Motor neuron (in vitro differentiated cells): Measurements from ENCODE around the gene ZNF559. TPM values are rescaled to one million over a fixed set of nuclear protein-coding genes. Genes with fewer than 3 reads are reported as not detected.

ENCODE experiments used
- ATAC-seq, 8 experiments: fragments of 200-7000 bp; cut with Tn5 transposase; replicated peaks in 6 of 8; 2 replicates each; pipeline ENCODE4 v1.8.0; 2021; ENCODE audit warnings: mild to moderate bottlenecking in 8 of 8, moderate library complexity in 8 of 8
- H3K27ac ChIP-seq, 2 donors: fragments of 250-450 bp; sonication (Bioruptor Pico); 2 replicates each; pipeline ENCODE4 v1.9.0; 2021; ENCODE audit warnings: antibody characterized with exemption in 2 of 2, mild to moderate bottlenecking in 2 of 2, moderate library complexity in 1 of 2
- H3K4me1 ChIP-seq, 2 donors: fragments of 250-450 bp; sonication (Bioruptor Pico); replicated peaks in 1 of 2; 2 replicates each; pipeline ENCODE4 v1.6.1; 2021; ENCODE audit warnings: antibody characterized with exemption in 2 of 2, mild to moderate bottlenecking in 2 of 2, moderate library complexity in 1 of 2
- H3K4me3 ChIP-seq, 5 donors: fragments of 250-450 bp; sonication (Bioruptor Pico); 2 replicates each; pipeline ENCODE4 v1.9.0; 2021; ENCODE audit warnings: antibody characterized with exemption in 5 of 5, mild to moderate bottlenecking in 5 of 5, moderate library complexity in 4 of 5
- WGBS, 10 experiments: fragments of 450-650 bp; shearing (Covaris generic); methylation state at CpG; one replicate each; pipeline ENCODE4 v1.0.0; 2022; 5-methylcytosine and 5-hydroxymethylcytosine counted together
- in situ Hi-C, 9 experiments: fragments of 400-800 bp; cut with MboI; loops; one replicate each; pipeline ENCODE4 v1.15.0; 2021; ENCODE audit warnings: low sequenced_read_pairs in 9 of 9, low pct_unique_long_range_greater_than_20kb in 2 of 9; ENCODE audit not compliant: unreplicated experiment in 9 of 9
- total RNA-seq, 8 experiments: library from RNA; unstranded; fragments of 300-600 nt; gene quantifications; 2 replicates each; pipeline versions ENCODE4 v1.2.3 to v1.2.4, GENCODE V29; 2022

Gene ZNF559
- total RNA-seq, 8 experiments from 2014 or later, result 3.8 to 24.3 (median 15.5) TPM

DNA sequence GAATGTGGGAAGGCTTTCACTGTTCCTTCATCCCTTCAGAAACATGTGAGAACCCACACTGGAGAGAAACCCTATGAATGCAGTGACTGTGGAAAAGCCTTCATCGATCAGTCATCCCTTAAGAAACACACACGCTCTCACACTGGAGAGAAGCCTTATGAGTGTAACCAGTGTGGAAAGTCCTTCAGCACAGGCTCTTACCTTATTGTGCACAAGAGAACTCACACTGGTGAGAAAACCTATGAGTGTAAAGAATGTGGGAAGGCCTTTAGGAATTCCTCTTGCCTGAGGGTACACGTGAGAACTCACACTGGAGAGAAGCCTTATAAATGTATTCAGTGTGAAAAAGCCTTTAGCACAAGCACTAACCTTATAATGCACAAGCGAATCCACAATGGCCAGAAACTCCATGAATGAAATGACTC, 57.4 kb downstream of the ZNF559 start:
- Histone ChIP-seq H3K27ac (no peak overlapping the region), H3K4me3 (no peak overlapping the region), H3K4me1 (no peaks in the 10 kb centered on the region)
- in situ Hi-C loops, result no loop called here
- ATAC-seq, result no peak
- 39 to 100% (median 65%) methylated on average over 1 to 4 of the region's 4 CpGs; no CpG with 5 or more reads in 2 of the 10 experiments for WGBS, 10 experiments

Other genes with a start within 250 kb of the ZNF559 start
- under 1 TPM in 4 of 8 experiments, not detected in 4; 0.15 to 0.76 (median 0.21) TPM for gene OR1M1, start 237.1 kb upstream of the ZNF559 start, total RNA-seq
- under 1 TPM in 5 of 8 experiments, not detected in 3; 0.09 to 0.24 (median 0.13) TPM for gene OR7G2, start 216.7 kb upstream of the ZNF559 start, total RNA-seq
- gene OR7G1, start 208.4 kb upstream of the ZNF559 start, total RNA-seq, result under 1 TPM in 1 of 8 experiments, not detected in 7; 0.21 TPM
- not detected for gene OR7G3, start 197.2 kb upstream of the ZNF559 start, total RNA-seq
- gene ZNF317, start 183.8 kb upstream of the ZNF559 start, total RNA-seq, result 10 to 100 TPM; 20.5 to 36.9 (median 27.8) TPM
- gene OR7D2, start 145.2 kb upstream of the ZNF559 start, total RNA-seq, result 1 to 10 TPM in 1 of 8 experiments, under 1 TPM in 5, not detected in 2; 0.04 to 1.9 (median 0.27) TPM
- under 1 TPM in 4 of 8 experiments, not detected in 4; 0.05 to 0.29 (median 0.23) TPM for gene OR7D4, start 104.6 kb upstream of the ZNF559 start, total RNA-seq
- gene OR7E24, start 73.2 kb upstream of the ZNF559 start, total RNA-seq, result under 1 TPM in 3 of 8 experiments, not detected in 5; 0.29 to 0.43 (median 0.35) TPM
- 10 to 100 TPM in 1 of 8 experiments, 1 to 10 TPM in 6, under 1 TPM in 1; 0.41 to 11.8 (median 4.1) TPM for gene ZNF699, start 14.3 kb upstream of the ZNF559 start, total RNA-seq
- 10 to 100 TPM in 2 of 8 experiments, 1 to 10 TPM in 6; 2.2 to 12.6 (median 5.4) TPM for gene ZNF177, start 38.8 kb downstream of the ZNF559 start, total RNA-seq
- 10 to 100 TPM; 12.7 to 42.4 (median 19.5) TPM for gene ZNF266, start 111.4 kb downstream of the ZNF559 start, total RNA-seq
- 1 to 10 TPM in 1 of 8 experiments, under 1 TPM in 6, not detected in 1; 0.05 to 3.5 (median 0.21) TPM for gene ZNF560, start 174.4 kb downstream of the ZNF559 start, total RNA-seq
- 10 to 100 TPM; 10.4 to 21.3 (median 16.2) TPM for gene ZNF426, start 214.5 kb downstream of the ZNF559 start, total RNA-seq